Prostate gland (tissue), 2 donors: ENCODE data around the gene DCLK2.

Source experiments
- CTCF ChIP-seq, 4 experiments: fragments of 200-600 bp in 2 of 4; fragments of 450-650 bp in 2 of 4; sonication (generic) in 2 of 4; IDR thresholded peaks; 1 replicate in 3 of 4; 2 replicates in 1 of 4; pipeline ENCODE4 v1.5.1; 2016 to 2019; ENCODE audit warnings: antibody characterized with exemption in 4 of 4, mild to moderate bottlenecking in 2 of 4, moderate library complexity in 2 of 4
- POLR2A ChIP-seq: fragments of 450-650 bp; IDR thresholded peaks from one replicate; pipeline ENCODE4 v1.6.1; 2016; ENCODE audit warnings: antibody characterized with exemption, mild to moderate bottlenecking

DNA sequence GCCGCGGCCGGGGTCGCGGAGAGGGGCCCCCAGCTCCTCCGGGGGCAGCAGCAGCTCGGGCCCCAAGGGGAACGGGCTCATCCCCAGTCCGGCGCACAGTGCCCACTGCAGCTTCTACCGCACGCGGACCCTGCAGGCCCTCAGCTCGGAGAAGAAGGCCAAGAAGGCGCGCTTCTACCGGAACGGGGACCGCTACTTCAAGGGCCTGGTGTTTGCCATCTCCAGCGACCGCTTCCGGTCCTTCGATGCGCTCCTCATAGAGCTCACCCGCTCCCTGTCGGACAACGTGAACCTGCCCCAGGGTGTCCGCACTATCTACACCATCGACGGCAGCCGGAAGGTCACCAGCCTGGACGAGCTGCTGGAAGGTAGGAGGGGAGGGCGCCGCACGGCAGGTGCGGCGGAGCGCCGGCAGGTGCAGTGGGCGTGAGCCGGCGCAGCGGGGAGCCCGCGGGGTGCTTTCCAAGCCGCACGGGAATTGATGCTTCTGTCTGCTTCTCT lies 886 bp downstream of the DCLK2 start:
- TF ChIP-seq CTCF (IDR thresholded peaks at IDR 0.05), result no peak
- TF ChIP-seq POLR2A, result no peak
